Esophagus muscularis mucosa (tissue), 4 donors: Measurements from ENCODE around the gene CTIF. TPM values are rescaled to one million over a fixed set of nuclear protein-coding genes. Genes with fewer than 3 reads are reported as not detected.
"Not testable (repeated sequence)": the region's sequence is repeated elsewhere in the genome, so short reads cannot be mapped to it uniquely, and the experiment has no call there.

Experiments used
- DNase-seq: peaks from one replicate; pipeline ENCODE4 v3.0.0-alpha.2; 2017; ENCODE audit errors: extremely low spot score
- H3K27ac ChIP-seq, 4 donors: fragments of 200-600 bp; sonication (generic); replicated peaks in 1 of 4; 1 replicate in 3 of 4; 2 replicates in 1 of 4; pipeline ENCODE4 v1.5.1; 2016 to 2019; ENCODE audit warnings: mild to moderate bottlenecking in 1 of 4
- H3K27me3 ChIP-seq, 4 donors: fragments of 200-600 bp; sonication (generic); one replicate each; pipeline versions ENCODE4 v1.5.1 to v1.6.0; 2016 to 2019
- H3K36me3 ChIP-seq, 4 donors: fragments of 200-600 bp; sonication (generic); one replicate each; pipeline ENCODE4 v1.5.1; 2016 to 2019
- H3K4me1 ChIP-seq, 4 donors: fragments of 200-600 bp; sonication (generic); one replicate each; pipeline ENCODE4 v1.5.1; 2016 to 2019
- H3K4me3 ChIP-seq, 4 donors: fragments of 200-600 bp; sonication (generic); 1 replicate in 2 of 4; 2 replicates in 2 of 4; pipeline ENCODE4 v1.5.1; 2016 to 2019; ENCODE audit warnings: mild to moderate bottlenecking in 4 of 4, moderate library complexity in 1 of 4
- H3K9me3 ChIP-seq, 4 donors: fragments of 200-600 bp; sonication (generic); 1 replicate in 3 of 4; 2 replicates in 1 of 4; pipeline ENCODE4 v1.5.1; 2016 to 2019
- CTCF ChIP-seq, 3 experiments: fragments of 200-600 bp in 2 of 3; fragments of 450-650 bp in 1 of 3; sonication (generic) in 2 of 3; IDR thresholded peaks; one replicate each; pipeline ENCODE4 v1.5.1; 2017 to 2019; ENCODE audit warnings: antibody characterized with exemption in 3 of 3, mild to moderate bottlenecking in 2 of 3, moderate library complexity in 1 of 3
- EP300 ChIP-seq: sonication (generic); formaldehyde crosslinking; IDR thresholded peaks from one replicate; pipeline ENCODE4 v1.6.1; 2017; ENCODE audit warnings: antibody characterized with exemption
- POLR2A ChIP-seq: fragments of 450-650 bp; IDR thresholded peaks from one replicate; pipeline ENCODE4 v1.6.1; 2017; ENCODE audit warnings: antibody characterized with exemption, moderate library complexity, mild to moderate bottlenecking, low read depth
- POLR2AphosphoS5 ChIP-seq, 2 donors: sonication (generic); formaldehyde crosslinking; IDR thresholded peaks; one replicate each; pipeline ENCODE4 v1.6.1; 2017; ENCODE audit warnings: antibody characterized with exemption in 2 of 2
- WGBS: methylation state at CpG from one replicate; pipeline ENCODE4 v1.1.5; 2018; 5-methylcytosine and 5-hydroxymethylcytosine counted together
- intact Hi-C: fragments of 100-400 bp; cut with DNase I; formaldehyde crosslinking; loops from one replicate; pipeline ENCODE4 v1.15.1; 2023
- total RNA-seq, 4 donors: library from RNA; depleted of rRNA; stranded (reverse); fragments of >200 nt; gene quantifications; one replicate each; pipeline versions ENCODE4 v1.1.0 to v1.2.1, GENCODE V29; 2016

Gene CTIF
- total RNA-seq, 4 donors from 2014 or later, result 63.1 to 137 (median 87.7) TPM

DNA sequence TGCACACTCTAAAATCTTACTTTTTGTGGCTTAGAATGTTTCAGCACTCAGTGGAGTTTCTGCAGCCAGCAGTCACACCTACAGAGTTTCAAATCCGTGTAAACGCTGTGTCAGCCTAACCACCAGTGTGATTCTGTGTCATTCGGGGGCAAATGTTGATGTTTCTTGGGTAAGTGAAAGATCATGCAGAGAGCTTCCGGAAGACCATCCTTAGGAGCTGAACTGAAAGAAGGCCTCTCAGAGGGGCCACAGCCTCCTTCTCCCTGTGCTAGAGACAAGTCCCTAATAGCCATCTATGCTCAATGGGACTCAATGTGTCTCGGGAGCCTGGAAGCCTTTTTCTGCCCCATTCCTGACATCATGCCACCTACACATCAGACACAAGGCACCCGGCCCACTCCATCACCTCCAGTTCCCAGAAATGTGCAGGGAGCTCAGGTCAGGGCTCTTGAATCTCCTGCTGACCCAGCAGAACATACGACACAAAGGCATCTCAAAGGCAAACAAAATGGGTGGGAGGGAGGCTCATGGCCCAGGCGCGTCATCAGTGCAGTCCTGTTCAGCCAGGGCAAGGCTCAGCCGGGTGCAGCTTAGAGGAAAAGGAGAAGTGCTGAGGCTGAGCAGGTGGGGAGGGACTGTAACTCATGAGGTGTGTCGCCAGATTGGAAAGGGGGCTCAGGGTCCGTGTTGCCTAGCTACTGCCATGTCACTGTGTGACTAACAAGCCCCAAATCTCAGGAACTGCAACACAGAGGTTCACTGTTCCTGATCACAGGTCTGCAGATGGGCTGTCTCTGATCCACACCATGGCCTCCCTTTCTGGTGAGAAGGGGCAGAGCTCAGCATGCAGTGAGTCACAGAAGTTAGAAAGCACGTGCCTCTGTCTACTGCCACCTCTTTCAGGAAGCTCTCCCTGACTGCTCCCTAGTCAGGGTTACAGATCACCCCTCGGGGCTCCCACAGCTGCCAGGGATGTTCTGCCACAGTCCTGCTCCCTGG, 329.9 kb downstream of the CTIF start:
- no peak for DNase-seq
- intact Hi-C loops, result no loop called here
- 74% methylated on average over 11 of the region's 14 CpGs for WGBS

DNA sequence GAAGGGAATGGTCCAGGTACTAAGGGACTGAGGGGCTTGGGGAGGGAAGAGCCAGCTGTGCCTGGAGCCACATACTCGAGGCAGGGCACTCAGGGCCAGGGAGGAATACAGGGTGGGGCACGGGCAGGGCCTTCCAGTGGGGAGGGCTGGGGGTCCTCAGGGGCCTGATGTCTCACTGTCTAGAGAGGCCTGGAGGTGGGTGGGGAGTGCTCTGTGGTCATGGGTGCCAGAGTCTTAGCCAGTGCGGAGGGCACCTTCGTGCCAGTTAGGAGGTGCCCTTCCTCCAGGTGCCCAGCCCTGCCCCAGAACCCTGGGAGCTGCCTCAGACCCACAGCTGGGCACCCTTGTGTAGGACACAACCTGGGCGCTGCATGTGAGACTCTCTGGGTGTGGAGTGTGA, 330.8 kb downstream of the CTIF start:
- no peak for TF ChIP-seq CTCF (IDR thresholded peaks at IDR 0.05)
- TF ChIP-seq POLR2AphosphoS5 (IDR thresholded peaks at IDR 0.05), result no peak
- no peak for TF ChIP-seq POLR2A
- TF ChIP-seq EP300, result no peak
- Histone ChIP-seq H3K4me3 (no peak overlapping the region), H3K27ac (no peak overlapping the region), H3K27me3 (no peaks in the 10 kb centered on the region), H3K4me1 (peaks cover 8 to 17% (median 12%) of the 10 kb centered on the region in 4 donors), H3K36me3 (no peaks in the 10 kb centered on the region), H3K9me3 (peaks cover 0 to 6% (median 0%) of the 10 kb centered on the region in 4 donors)
- intact Hi-C loops, result no loop called here
- 100% methylated on average over 3 of the region's 5 CpGs for WGBS
- DNase-seq, result no peak

More for the DNA sequence above, 329.9 kb downstream of the CTIF start:
- no peak overlapping the region for H3K27ac ChIP-seq
- no peaks in the 10 kb centered on the region for H3K27me3 ChIP-seq
- peaks cover 0 to 6% (median 0%) of the 10 kb centered on the region in 4 donors for H3K9me3 ChIP-seq
- H3K4me3 ChIP-seq, result no peak overlapping the region
- H3K4me1 ChIP-seq, result peaks cover 8 to 16% (median 12%) of the 10 kb centered on the region in 4 donors
- no peak for TF ChIP-seq CTCF (IDR thresholded peaks at IDR 0.05)
- TF ChIP-seq POLR2A, result no peak
- no peak for TF ChIP-seq POLR2AphosphoS5 (IDR thresholded peaks at IDR 0.05)
- no peak for TF ChIP-seq EP300
- H3K36me3 ChIP-seq, result no peaks in the 10 kb centered on the region

- WGBS, result 86% methylated on average over 5 of the region's 13 CpGs
- H3K36me3 ChIP-seq, H3K27ac ChIP-seq, DNase-seq, intact Hi-C loops, H3K9me3 ChIP-seq, H3K4me3 ChIP-seq, H3K27me3 ChIP-seq: not testable (repeated sequence)
- peaks cover 8 to 17% (median 12%) of the 10 kb centered on the region in 4 donors for H3K4me1 ChIP-seq
Observed at GRCh38 chr18:48870926-48871325, 332.1 kb downstream of the CTIF start.

DNA sequence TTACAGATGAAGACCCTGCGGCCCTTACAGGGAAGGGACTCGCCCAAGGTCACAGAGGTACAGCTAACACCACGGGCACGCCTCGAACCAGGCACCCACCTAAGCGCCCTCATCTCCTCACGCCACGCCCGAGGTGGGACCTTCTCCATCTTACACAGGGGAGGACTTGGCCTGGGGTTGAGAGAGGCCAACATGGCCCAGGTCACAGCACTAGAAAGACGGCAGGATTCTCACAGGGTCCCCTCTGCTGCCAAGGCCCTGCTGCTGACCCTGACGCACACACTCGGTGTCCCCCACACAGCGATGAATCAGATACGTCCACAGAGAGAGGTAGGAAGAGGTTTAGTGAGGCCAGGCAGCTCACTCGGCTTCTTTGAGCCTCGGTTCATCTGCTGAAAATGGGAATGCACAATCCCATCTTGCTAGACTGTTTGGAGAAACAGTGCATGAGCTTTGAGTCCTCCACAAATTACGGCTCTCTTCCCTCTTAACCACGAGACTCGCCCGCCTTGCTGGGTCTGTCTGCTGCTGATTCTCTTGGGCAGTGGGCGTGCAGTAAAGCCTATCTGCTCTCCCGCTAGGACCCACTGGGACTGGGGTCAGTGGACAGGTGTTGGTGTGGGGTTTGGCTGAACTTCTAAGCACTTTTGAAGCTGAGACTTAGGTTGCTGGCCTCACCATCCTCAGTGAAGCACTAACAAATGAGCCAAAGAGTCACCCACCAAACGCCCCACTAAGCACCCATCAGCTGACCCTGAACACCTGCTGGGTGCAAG, 332.7 kb downstream of the CTIF start:
- H3K4me1 ChIP-seq, result peaks cover 3 to 11% (median 8%) of the 10 kb centered on the region in 4 donors
- H3K9me3 ChIP-seq, result no peaks in the 10 kb centered on the region
- intact Hi-C loops, result no loop called here
- H3K36me3 ChIP-seq, result no peaks in the 10 kb centered on the region
- H3K4me3 ChIP-seq, result no peak overlapping the region
- no peaks in the 10 kb centered on the region for H3K27me3 ChIP-seq
- DNase-seq, result no peak
- no peak overlapping the region for H3K27ac ChIP-seq
- WGBS, result 96% methylated on average over 23 of the region's 23 CpGs
- no peak for TF ChIP-seq CTCF (IDR thresholded peaks at IDR 0.05)
- TF ChIP-seq POLR2A, result no peak
- no peak for TF ChIP-seq POLR2AphosphoS5 (IDR thresholded peaks at IDR 0.05)
- no peak for TF ChIP-seq EP300
